Right ventricle myocardium superior (tissue), 1 donor: ENCODE results near the gene ACOT11. TPM values are rescaled to one million over a fixed set of nuclear protein-coding genes. Genes with fewer than 3 reads are reported as not detected.

Experiments used
- ATAC-seq: fragments of 200-7000 bp; cut with Tn5 transposase; one replicate; pipeline ENCODE4 v1.9.1; 2020; ENCODE audit warnings: mild to moderate bottlenecking; ENCODE audit not compliant: poor library complexity
- DNase-seq: peaks from one replicate; pipeline ENCODE4 v3.0.0-alpha.2; 2020
- intact Hi-C: fragments of 100-400 bp; cut with DNase I; formaldehyde crosslinking; loops from one replicate; pipeline ENCODE4 v1.11.2; 2022
- total RNA-seq: library from RNA; stranded (reverse); fragmentation: NEBNext Ultra II Directional; extraction: Animal tissue kit (Norgen Biotek cat#: 25700); gene quantifications from one replicate; pipeline ENCODE4 v1.2.1, GENCODE V29; 2021
- donor health status: DM: no; HTN: yes; CAD: no; lungs with severe emphysema.

Gene ACOT11
- total RNA-seq, 1 donor from 2014 or later: 38.5 TPM

GRCh38 chr1:54553602-54554313 lies 5.7 kb downstream of the ACOT11 start:
- DNase-seq (no peak), ATAC-seq (no peak)
- intact Hi-C loops: no loop called here

GRCh38 chr1:54556110-54556509 lies 8.1 kb downstream of the ACOT11 start:
- intact Hi-C loops: no loop called here
- DNase-seq: no peak
- no peak for ATAC-seq

DNA sequence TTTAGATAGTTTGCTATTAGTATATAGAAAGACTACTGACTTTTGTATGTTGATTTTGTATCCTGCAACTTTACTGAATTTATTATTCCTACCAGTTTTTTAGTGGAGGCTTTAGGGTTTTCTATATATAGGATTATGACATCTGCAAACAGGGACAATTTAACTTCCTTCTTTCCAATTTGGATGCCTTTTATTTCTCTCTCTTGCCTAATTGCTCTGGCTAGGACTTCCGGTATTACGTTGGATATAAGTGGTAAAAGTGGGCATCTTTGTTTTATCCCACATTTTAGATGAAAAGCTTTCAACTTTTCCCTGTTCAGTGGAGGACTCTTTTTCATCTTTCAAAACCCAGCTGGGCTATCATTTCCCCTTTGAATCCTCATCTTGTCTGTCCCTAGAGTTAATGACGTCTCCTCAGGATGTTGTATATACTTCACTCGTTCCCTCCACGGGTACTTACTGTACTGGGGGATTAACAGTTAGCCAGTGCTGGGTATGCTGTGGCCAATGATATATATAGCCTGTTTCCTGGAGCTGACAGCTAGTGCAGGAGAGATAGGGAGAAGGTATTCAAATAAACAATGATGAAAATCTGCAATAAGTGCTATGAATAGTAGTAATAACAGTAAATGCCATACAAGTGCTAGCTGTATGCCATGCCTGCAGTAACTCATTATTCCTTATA lies 9.8 kb downstream of the ACOT11 start:
- DNase-seq (no peak), ATAC-seq (peak; percentile 55)
- intact Hi-C loops: no loop called here

- ATAC-seq: peak; percentile 34
- peak; percentile 45 for DNase-seq
- intact Hi-C loops: no loop called here
These were observed 10.5 kb downstream of the ACOT11 start for GRCh38 chr1:54558434-54559030.

DNA sequence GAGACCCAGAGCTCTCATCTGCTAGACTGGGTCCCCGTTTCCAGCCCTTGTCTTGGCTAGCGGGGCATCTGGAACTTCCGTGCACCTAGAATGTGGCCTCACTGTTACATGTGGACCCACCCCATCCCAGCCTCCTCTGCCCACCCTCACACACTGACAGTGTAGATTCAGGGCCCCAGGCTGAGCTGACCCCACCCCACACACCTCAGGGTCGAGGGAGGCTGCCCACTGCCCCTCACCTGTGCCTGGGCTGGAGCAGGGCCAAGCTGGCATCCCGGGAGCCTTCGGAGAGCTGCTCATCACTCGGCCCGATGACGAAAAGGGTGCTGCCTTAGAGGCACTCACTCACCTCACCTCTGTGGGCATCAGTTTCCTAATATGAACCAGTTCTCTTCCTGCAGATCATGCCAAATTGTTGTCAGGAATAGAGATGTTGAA lies 11.1 kb downstream of the ACOT11 start:
- DNase-seq: peak; percentile 56
- peak; percentile 37 for ATAC-seq
- intact Hi-C loops: no loop called here

GRCh38 chr1:54559771-54560231 lies 11.8 kb downstream of the ACOT11 start:
- intact Hi-C loops: no loop called here
- DNase-seq: peak; percentile 86

DNA sequence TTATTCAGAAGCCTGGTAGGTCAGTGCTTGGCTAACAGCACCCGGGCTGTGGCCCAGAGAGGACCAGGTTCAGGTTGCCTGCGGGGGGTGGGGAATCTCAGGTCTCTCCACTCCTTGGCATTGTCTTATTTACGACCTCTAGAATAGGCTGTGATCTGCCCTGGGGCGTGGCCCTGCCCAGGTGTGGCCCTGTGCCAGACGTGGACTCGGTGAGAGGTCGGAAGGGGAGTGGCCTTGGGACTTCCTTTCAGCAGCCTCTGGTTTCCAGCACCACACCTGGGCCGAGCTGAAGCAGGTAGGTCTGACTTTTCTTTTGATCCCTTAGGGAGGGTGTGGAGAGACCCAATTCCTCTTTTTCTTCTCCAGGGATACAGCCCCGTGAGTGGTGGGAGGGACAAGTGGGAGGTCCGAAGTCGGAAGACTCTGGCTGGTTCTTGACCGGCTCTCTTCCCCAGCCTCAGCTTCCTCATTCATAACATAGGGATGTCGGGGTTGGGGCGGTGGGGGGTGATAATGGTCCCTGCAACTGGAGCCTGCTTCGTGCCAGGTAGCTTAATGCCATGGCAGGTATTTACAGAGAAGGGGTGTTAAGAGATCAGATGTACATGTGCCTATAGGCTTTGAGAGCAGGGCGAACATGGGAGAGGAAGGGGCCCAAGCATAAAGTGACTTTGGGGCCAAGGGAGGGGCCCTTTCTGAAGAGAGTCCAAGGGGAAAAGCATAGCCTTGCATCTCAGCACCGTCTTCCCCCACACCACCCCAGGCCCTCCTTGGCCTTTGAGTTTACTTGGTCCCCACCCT lies 16.5 kb downstream of the ACOT11 start:
- DNase-seq: no peak

More at GRCh38 chr1:54559771-54560231, 11.8 kb downstream of the ACOT11 start:
- ATAC-seq: peak; percentile 90

DNA sequence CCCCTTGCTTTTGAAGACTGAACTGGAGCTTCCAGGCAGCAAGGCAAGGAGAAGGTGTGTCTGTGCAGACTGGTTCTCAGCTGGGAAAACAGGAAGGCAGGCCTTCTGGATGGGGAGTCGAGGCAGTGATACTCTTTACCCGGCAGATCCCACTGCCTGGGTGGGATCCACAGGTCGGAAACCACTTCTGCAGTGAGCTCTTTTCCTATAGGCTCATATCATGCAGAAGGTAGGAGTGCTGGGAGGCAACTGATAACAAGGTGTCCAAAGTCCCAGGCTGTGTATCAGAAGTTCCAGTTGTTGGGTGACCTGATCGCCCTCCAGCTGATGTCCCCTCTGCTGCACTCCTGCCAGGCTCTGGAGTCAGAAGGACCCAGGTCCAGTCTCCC lies 17.1 kb downstream of the ACOT11 start:
- intact Hi-C loops: no loop called here
- ATAC-seq (no peak), DNase-seq (no peak)

More for the DNA sequence above, 16.5 kb downstream of the ACOT11 start:
- intact Hi-C loops: no loop called here
- ATAC-seq: peak; percentile 5

DNA sequence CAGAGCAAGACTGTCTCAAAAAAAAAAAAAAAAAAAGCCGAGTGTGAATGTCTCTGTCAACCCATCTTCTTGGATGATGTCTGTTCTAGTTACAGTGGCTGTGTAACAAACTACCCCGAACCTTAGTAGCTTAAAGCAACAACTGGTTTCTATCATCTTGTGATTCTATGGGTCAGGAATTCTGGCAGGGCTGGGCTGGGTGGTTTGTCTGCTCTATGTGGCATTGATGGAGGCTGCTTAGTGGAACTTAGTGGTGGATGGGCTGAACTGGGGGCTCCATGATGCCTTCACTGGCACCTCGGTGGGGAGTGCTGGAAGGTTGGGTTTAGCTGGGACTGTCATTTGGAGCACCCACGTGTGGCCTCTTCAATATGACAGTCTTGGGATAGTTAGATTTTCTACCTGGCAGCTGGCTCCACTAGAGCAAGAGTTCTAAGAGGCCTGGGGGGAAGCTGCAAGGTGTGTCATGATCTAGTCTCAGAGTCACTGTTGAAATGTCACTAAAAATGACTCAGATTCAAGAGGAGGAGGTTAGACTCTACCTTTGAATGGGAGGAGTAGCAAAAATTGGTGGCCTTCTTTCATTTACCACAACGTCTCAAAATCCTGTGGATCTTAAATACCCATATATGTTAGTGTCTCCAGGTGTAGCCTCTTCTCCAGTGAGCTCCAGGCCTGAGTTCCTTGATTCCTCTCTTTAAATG lies 18.6 kb downstream of the ACOT11 start:
- DNase-seq: no peak
- ATAC-seq: no peak
- intact Hi-C loops: no loop called here

DNA sequence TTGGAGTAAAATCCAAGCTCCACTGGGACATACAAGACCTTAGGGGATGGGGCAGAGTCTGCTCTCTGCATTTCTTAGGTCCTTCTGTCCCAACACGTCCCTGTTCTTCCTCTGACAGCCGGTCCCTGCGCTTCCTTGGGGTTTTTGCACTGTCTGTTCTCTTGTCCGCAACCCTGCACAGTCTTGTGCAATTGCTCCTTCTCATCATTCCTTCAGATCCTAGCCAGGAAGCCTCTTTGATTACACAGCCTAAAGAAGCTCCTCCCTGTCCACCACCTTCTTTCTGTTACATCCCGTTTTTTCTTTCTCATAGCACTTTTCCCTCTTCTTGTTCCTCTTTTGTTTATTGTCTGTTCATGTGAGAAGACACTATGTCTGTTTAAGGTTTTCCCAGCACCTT lies 19.9 kb downstream of the ACOT11 start:
- intact Hi-C loops: no loop called here
- ATAC-seq: peak; percentile 10
- no peak for DNase-seq

DNA sequence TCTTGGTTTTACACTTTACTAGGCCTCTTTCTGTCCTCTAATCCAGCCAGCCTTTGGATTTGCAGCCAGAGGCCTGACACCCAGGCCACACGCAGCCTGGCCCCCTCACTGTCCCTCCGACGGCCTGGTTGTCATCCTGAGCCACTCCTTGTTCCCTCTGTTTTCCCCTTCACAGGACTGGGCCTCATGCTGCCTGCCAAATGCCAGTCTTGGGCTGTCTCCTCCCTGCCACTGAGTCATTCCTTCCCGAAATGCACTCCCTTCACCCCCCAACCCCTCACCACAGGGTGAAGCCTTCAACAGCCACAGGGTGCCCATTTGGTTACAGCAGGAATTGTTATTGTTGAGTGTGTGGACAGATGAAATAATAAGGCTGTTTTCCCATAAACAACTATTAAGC lies 21.3 kb downstream of the ACOT11 start:
- intact Hi-C loops: no loop called here
- ATAC-seq (peak; percentile 23), DNase-seq (no peak)

GRCh38 chr1:54570161-54570560 lies 22.1 kb downstream of the ACOT11 start:
- no peak for DNase-seq
- no peak for ATAC-seq
- intact Hi-C loops: no loop called here

- intact Hi-C loops: no loop called here
- DNase-seq (no peak), ATAC-seq (no peak)
These were observed 23.3 kb downstream of the ACOT11 start for GRCh38 chr1:54571326-54571725.

GRCh38 chr1:54571803-54572541 lies 23.9 kb downstream of the ACOT11 start:
- DNase-seq (no peak), ATAC-seq (no peak)
- intact Hi-C loops: no loop called here

DNA sequence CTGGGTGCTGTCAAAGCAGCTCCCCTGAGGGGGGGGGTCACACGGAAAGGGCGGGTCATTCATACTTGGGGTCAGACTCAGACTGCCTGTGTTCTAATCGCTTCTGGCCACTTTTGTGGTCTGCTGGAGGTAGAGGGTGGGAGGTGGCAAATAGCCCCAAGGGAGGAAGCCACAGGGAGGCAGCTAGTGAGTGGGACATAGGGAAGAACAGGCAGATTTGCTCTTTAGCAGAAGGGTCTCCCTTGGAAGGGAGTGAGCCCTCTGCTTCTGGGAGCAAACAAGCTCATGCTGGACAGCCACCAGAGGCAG lies 24.5 kb downstream of the ACOT11 start:
- intact Hi-C loops: no loop called here
- ATAC-seq (no peak), DNase-seq (no peak)

- ATAC-seq (peak; percentile 38), DNase-seq (no peak)
- intact Hi-C loops: no loop called here
These were observed 26.2 kb downstream of the ACOT11 start for GRCh38 chr1:54574158-54574778.

DNA sequence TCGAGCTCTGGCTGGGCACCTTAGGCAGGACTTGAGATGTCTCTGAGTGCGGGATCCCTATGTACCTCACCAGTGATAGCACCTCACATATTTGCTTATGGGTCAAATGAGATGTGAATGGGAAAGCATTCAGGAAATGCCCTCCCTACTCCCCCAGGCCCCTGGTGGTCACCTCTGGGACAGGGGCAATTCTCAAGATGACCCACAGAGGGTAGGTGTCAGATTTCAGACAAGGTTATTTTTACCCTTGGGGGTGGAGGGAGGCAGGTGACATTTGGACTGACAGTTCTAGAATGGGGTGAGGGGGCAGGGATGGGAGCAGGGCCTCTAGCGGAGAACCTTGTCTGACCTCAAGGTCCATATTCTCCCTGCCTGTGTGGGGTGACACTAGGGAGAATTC lies 27.1 kb downstream of the ACOT11 start:
- intact Hi-C loops: no loop called here
- DNase-seq (no peak), ATAC-seq (peak; percentile 72)
